ENCODE data around the gene RAB35. TPM values are rescaled to one million over a fixed set of nuclear protein-coding genes. Genes with fewer than 3 reads are reported as not detected.

The RAB35 gene
- total RNA-seq, 2 experiments from 2014 or later: 38.2 to 41.5 TPM

GRCh38 chr12:120118321-120119061, 1.9 kb upstream of the RAB35 start:
- ChIA-PET CTCF (interaction anchor here (1.3 to 2.3 kb wide), 4 partner anchors 18 to 147 kb away, joined by 3 to 7 read pairs (median 5); partner anchors contain the start of gene PXN), POLR2A (interaction anchor here (0.7 to 7.7 kb wide), 10 partner anchors 16 to 173 kb away, joined by 3 to 60 read pairs (median 28); partner anchors contain the start of genes BICDL1, RNU4-1, RNU4-2 and RPLP0)
- Mint-ChIP-seq H3K9me3 (no peaks in the 10 kb centered on the region), H3K4me3 (peak overlapping the region; percentile 80), H3K27me3 (no peaks in the 10 kb centered on the region), H3K36me3 (ENCODE audit: low read depth) (peaks cover 30% of the 10 kb centered on the region), H3K4me1 (ENCODE audit: low read depth) (peaks cover 62% of the 10 kb centered on the region), H3K27ac (peak overlapping the region; percentile 86)
- DNase-seq: no peak
- intact Hi-C loops (cut with micrococcal nuclease): loop anchor here (5.0 to 10.0 kb wide), 2 partner anchors 79 to 104 kb away; no protein-coding TSS in a partner anchor
- TF ChIP-seq, protein P1, sequence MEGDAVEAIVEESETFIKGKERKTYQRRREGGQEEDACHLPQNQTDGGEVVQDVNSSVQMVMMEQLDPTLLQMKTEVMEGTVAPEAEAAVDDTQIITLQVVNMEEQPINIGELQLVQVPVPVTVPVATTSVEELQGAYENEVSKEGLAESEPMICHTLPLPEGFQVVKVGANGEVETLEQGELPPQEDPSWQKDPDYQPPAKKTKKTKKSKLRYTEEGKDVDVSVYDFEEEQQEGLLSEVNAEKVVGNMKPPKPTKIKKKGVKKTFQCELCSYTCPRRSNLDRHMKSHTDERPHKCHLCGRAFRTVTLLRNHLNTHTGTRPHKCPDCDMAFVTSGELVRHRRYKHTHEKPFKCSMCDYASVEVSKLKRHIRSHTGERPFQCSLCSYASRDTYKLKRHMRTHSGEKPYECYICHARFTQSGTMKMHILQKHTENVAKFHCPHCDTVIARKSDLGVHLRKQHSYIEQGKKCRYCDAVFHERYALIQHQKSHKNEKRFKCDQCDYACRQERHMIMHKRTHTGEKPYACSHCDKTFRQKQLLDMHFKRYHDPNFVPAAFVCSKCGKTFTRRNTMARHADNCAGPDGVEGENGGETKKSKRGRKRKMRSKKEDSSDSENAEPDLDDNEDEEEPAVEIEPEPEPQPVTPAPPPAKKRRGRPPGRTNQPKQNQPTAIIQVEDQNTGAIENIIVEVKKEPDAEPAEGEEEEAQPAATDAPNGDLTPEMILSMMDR (IDR thresholded peaks at IDR 0.05): no peak
- ATAC-seq: no peak

GRCh38 chr12:120117961-120118320, 1.4 kb upstream of the RAB35 start:
- H3K36me3 Mint-ChIP-seq (ENCODE audit: low read depth): peaks cover 34% of the 10 kb centered on the region
- H3K4me1 Mint-ChIP-seq (ENCODE audit: low read depth): peaks cover 60% of the 10 kb centered on the region
- ATAC-seq (no peak), DNase-seq (no peak)
- ChIA-PET POLR2A (interaction anchor here (0.7 to 7.7 kb wide), 13 partner anchors 8 to 174 kb away, joined by 3 to 60 read pairs (median 20); partner anchors contain the start of genes BICDL1, RNU4-1, RNU4-2 and RPLP0), CTCF (interaction anchor here (0.8 to 1.9 kb wide), 6 partner anchors 17 to 147 kb away, joined by 3 to 7 read pairs (median 3); partner anchors contain the start of genes BICDL1, PXN and RPLP0)
- intact Hi-C loops (cut with micrococcal nuclease): loop anchor here (5.0 to 10.0 kb wide), 2 partner anchors 79 to 103 kb away; no protein-coding TSS in a partner anchor
- H3K4me3 Mint-ChIP-seq: peak overlapping the region; percentile 80
- no peaks in the 10 kb centered on the region for H3K27me3 Mint-ChIP-seq
- TF ChIP-seq, protein P1 (IDR thresholded peaks at IDR 0.05): no peak
- peak overlapping the region; percentile 86 for H3K27ac Mint-ChIP-seq
- H3K9me3 Mint-ChIP-seq: no peaks in the 10 kb centered on the region

DNA sequence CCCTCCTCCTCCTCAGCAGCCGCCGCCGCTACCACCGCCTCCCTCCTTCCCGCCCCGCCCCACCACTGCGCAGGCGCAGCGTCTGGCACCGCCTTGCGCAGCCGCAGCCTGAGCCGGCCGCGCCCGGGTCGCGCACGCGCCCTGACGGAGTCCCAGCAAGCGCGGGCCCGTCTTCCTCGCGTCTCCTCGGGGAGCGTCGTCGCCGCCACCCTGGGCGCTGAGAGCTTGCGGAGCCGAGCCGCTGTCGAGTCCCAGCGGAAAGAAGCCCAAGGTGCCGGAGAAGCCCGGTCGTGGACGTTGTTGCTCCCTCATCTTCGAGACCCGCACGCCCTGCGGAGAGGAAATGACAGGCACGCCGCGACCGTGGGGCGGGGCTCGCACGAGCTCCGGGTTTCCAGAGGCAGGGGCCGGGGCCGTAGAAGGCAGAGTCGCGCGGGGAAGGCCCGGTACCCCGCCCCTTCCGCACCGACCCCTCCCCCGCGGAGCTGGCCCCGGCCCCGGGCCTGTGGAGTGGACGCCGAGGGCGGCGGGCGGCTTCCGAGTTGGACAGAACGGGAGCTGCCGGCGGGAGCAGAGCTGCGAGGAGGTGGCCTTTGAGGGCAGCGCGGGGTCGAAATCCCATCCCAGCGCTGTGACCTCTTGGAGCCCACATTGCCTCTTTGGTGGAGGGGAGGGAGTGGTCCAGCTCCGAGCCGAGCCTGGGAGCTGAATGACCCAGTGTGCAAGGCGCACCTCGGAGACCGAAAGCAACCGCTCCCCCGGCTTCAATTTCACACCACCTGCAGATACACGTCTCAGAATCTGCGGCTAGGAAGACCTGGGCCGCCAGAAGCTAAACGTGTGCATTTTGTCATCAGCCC, 469 bp upstream of the RAB35 start:
- H3K27me3 Mint-ChIP-seq: no peaks in the 10 kb centered on the region
- ChIA-PET POLR2A (interaction anchor here (0.7 to 7.7 kb wide), 15 partner anchors 9 to 175 kb away, joined by 3 to 60 read pairs (median 15); partner anchors contain the start of genes BICDL1, PXN, RNU4-1 and RNU4-2), CTCF (interaction anchor here (0.8 to 1.9 kb wide), 9 partner anchors 10 to 148 kb away, joined by 3 to 7 read pairs (median 3); partner anchors contain the start of genes BICDL1, PXN and RPLP0)
- H3K27ac Mint-ChIP-seq: peak overlapping the region; percentile 86
- TF ChIP-seq, protein P1 (IDR thresholded peaks at IDR 0.05): no peak
- H3K4me3 Mint-ChIP-seq: peak overlapping the region; percentile 80
- intact Hi-C loops (cut with micrococcal nuclease): loop anchor here (5.0 to 10.0 kb wide), 2 partner anchors 80 to 102 kb away; no protein-coding TSS in a partner anchor
- H3K4me1 Mint-ChIP-seq (ENCODE audit: low read depth): peaks cover 62% of the 10 kb centered on the region
- H3K36me3 Mint-ChIP-seq (ENCODE audit: low read depth): peaks cover 40% of the 10 kb centered on the region
- no peaks in the 10 kb centered on the region for H3K9me3 Mint-ChIP-seq
- ATAC-seq (peak; percentile 83), DNase-seq (peak; percentile 96)

- peak; percentile 6 for ATAC-seq
Observed at GRCh38 chr12:120115692-120116440, 687 bp downstream of the RAB35 start.

More at GRCh38 chr12:120115692-120116440, 687 bp downstream of the RAB35 start:
- Mint-ChIP-seq H3K4me3 (peak overlapping the region; percentile 98), H3K27ac (peak overlapping the region; percentile 94), H3K9me3 (no peaks in the 10 kb centered on the region), H3K36me3 (ENCODE audit: low read depth) (peaks cover 42% of the 10 kb centered on the region), H3K27me3 (no peaks in the 10 kb centered on the region), H3K4me1 (ENCODE audit: low read depth) (peaks cover 58% of the 10 kb centered on the region)
- ChIA-PET POLR2A (interaction anchor here (0.6 to 6.1 kb wide), 13 partner anchors 11 to 176 kb away, joined by 3 to 47 read pairs (median 8); partner anchors contain the start of genes RNU4-1, RNU4-2 and RPLP0), CTCF (interaction anchor here (1.0 to 1.1 kb wide), 3 partner anchors 11 to 100 kb away, joined by 3 read pairs; no protein-coding TSS in a partner anchor)
- TF ChIP-seq, protein P1 (IDR thresholded peaks at IDR 0.05): no peak
- intact Hi-C loops (cut with micrococcal nuclease): loop anchor here (5.0 to 10.0 kb wide), 2 partner anchors 81 to 101 kb away; no protein-coding TSS in a partner anchor
- DNase-seq: peak; percentile 63
